Measurements from ENCODE around the gene QRICH2.

DNA sequence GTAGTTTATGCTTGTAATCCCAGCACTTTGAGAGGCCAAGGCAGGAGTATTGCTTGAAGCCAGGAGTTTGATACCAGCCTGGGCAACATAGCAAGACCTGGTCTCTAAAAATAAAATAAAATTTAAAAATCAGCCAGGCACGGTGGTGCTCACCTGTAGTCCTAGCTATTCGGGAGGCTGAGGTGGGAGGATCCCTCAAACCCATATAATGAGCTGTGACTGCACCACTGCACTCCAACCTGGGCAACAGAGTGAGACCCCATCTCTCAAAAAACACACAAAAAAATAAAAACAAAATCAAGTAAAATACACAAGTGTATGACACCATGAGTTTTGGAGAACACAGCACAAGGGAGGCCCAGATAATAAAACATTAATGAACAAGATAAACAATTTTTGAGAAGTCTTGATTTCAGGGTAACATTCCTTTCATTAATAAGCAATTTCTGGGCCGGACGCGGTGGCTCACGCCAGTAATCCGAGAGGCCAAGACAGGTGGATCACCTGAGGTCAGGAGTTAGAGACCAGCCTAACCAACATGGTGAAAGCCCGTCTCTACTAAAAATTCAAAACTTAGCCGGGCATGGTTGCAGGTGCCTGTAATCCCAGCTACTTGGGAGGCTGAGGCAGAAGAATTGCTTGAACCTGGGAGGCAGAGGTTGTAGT is 27.8 kb upstream of the QRICH2 start:
- TF ChIP-seq, protein P1, sequence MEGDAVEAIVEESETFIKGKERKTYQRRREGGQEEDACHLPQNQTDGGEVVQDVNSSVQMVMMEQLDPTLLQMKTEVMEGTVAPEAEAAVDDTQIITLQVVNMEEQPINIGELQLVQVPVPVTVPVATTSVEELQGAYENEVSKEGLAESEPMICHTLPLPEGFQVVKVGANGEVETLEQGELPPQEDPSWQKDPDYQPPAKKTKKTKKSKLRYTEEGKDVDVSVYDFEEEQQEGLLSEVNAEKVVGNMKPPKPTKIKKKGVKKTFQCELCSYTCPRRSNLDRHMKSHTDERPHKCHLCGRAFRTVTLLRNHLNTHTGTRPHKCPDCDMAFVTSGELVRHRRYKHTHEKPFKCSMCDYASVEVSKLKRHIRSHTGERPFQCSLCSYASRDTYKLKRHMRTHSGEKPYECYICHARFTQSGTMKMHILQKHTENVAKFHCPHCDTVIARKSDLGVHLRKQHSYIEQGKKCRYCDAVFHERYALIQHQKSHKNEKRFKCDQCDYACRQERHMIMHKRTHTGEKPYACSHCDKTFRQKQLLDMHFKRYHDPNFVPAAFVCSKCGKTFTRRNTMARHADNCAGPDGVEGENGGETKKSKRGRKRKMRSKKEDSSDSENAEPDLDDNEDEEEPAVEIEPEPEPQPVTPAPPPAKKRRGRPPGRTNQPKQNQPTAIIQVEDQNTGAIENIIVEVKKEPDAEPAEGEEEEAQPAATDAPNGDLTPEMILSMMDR (IDR thresholded peaks at IDR 0.05; ENCODE audit: low read length), result no peak
- TF ChIP-seq EZH2phosphoT487 (IDR thresholded peaks at IDR 0.05; ENCODE audit: low read length), result no peak

Data from MM.1S (cell line).